Stimulated activated CD4-positive, alpha-beta T cell treated with anti-CD3 and anti-CD28 coated beads, Interleukin-1b, Interleukin-23, amount 100 ng/mL, for 4 hours (primary cell): ENCODE measurements around the gene LSM14B.

Source experiments
- DNase-seq, 2 donors: peaks; one replicate each; pipeline ENCODE4 v3.0.0-alpha.2; 2020; ENCODE audit warnings: low read depth in 2 of 2

The LSM14B gene

GRCh38 chr20:62162765-62163484 is 40.6 kb downstream of the LSM14B start:
- DNase-seq, result no peak

GRCh38 chr20:62163485-62163865 is 41.2 kb downstream of the LSM14B start:
- DNase-seq, result no peak

- no peak for DNase-seq
These were observed 41.9 kb downstream of the LSM14B start for GRCh38 chr20:62163986-62164762.

GRCh38 chr20:62164879-62165761 is 42.8 kb downstream of the LSM14B start:
- no peak for DNase-seq

- DNase-seq, result no peak
These were observed 43.6 kb downstream of the LSM14B start for GRCh38 chr20:62165762-62166399.

- DNase-seq, result no peak
These were observed 45.2 kb downstream of the LSM14B start for GRCh38 chr20:62167474-62167873.

- DNase-seq, result no peak
These were observed 45.8 kb downstream of the LSM14B start for GRCh38 chr20:62168061-62168460.

GRCh38 chr20:62168890-62169435 is 46.7 kb downstream of the LSM14B start:
- DNase-seq, result no peak

- DNase-seq, result no peak
These were observed 48.3 kb downstream of the LSM14B start for GRCh38 chr20:62170536-62170935.

GRCh38 chr20:62171245-62171644 is 49.0 kb downstream of the LSM14B start:
- DNase-seq, result no peak

- DNase-seq, result no peak
These were observed 50.4 kb downstream of the LSM14B start for GRCh38 chr20:62172666-62173065.

GRCh38 chr20:62174021-62174804 is 51.9 kb downstream of the LSM14B start:
- no peak for DNase-seq

GRCh38 chr20:62174870-62175624 is 52.8 kb downstream of the LSM14B start:
- DNase-seq, result no peak

- no peak for DNase-seq
These were observed 53.4 kb downstream of the LSM14B start for GRCh38 chr20:62175711-62176110.

- no peak for DNase-seq
These were observed 54.6 kb downstream of the LSM14B start for GRCh38 chr20:62176866-62177265.

GRCh38 chr20:62177307-62177706 is 55.0 kb downstream of the LSM14B start:
- DNase-seq, result no peak

- no peak for DNase-seq
These were observed 56.3 kb downstream of the LSM14B start for GRCh38 chr20:62178316-62179161.

- no peak for DNase-seq
These were observed 56.9 kb downstream of the LSM14B start for GRCh38 chr20:62179162-62179504.

- no peak for DNase-seq
These were observed 59.5 kb downstream of the LSM14B start for GRCh38 chr20:62181808-62182207.
